Upper lobe of right lung (tissue), 1 donor: ENCODE data around the gene ACBD3. TPM values are rescaled to one million over a fixed set of nuclear protein-coding genes. Genes with fewer than 3 reads are reported as not detected.

Source experiments
- ATAC-seq: fragments of 200-7000 bp; cut with Tn5 transposase; one replicate; pipeline ENCODE4 v1.9.1; 2020; ENCODE audit warnings: mild to moderate bottlenecking, moderate library complexity
- DNase-seq: peaks from one replicate; pipeline ENCODE4 v3.0.0-alpha.2; 2020
- H3K27ac ChIP-seq: fragments of 200-600 bp; one replicate; pipeline ENCODE4 v1.8.0; 2022
- H3K27me3 ChIP-seq: fragments of 200-600 bp; one replicate; pipeline ENCODE4 v1.8.0; 2022; ENCODE audit warnings: mild to moderate bottlenecking
- H3K36me3 ChIP-seq: fragments of 200-600 bp; one replicate; pipeline ENCODE4 v1.8.0; 2022
- H3K4me1 ChIP-seq: fragments of 200-600 bp; one replicate; pipeline ENCODE4 v1.8.0; 2022
- H3K4me3 ChIP-seq: fragments of 200-600 bp; one replicate; pipeline ENCODE4 v1.8.0; 2022; ENCODE audit warnings: mild to moderate bottlenecking
- H3K9me3 ChIP-seq: fragments of 200-600 bp; one replicate; pipeline ENCODE4 v1.8.0; 2022
- intact Hi-C: fragments of 100-400 bp; cut with DNase I; formaldehyde crosslinking; loops from one replicate; pipeline ENCODE4 v1.11.0; 2022
- total RNA-seq: library from RNA; stranded (reverse); fragmentation: NEBNext Ultra II Directional; extraction: Animal tissue kit (Norgen Biotek cat#: 25700); gene quantifications from one replicate; pipeline ENCODE4 v1.2.1, GENCODE V29; 2021
- TF ChIP-seq, protein P1 (sequence below): fragments of 200-600 bp; IDR thresholded peaks from one replicate; pipeline ENCODE4 v1.8.0; 2022; ENCODE audit warnings: antibody characterized with exemption
- donor health status: DM: no; HTN: yes; CAD: no; lungs with severe emphysema.

The ACBD3 gene
- total RNA-seq, 1 donor from 2014 or later = 42.2 TPM

DNA sequence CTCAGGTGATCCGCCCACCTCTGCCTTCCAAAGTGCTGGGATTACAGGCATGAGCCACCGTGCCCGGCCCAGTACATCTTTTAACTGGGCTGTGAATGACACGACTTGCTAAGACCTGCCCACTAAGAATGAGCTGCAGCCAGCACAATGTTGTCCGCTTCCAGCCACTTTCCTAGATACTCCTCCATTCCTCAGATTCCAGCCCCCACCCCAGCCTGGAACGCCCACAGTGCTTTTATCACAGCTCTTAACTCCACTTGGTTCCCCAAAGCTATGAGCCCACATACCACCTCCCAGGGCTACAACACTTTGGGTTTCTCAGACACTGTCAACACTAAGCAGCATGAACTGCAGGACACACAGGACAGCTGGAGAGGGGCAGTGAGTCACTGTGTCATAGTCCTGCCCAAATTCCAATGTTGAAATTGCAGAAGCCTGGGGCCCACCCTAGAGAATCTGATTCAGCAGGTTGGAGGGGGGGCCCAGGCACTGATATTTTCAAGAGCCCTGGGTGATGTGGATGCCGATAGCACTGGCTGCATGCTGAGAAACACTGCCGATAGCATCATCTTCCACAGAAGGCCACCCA lies 58.0 kb downstream of the ACBD3 start:
- Histone ChIP-seq H3K36me3 (no peaks in the 10 kb centered on the region), H3K4me1 (peaks cover 7% of the 10 kb centered on the region), H3K9me3 (no peaks in the 10 kb centered on the region), H3K27ac (peak overlapping the region; percentile 81), H3K4me3 (no peak overlapping the region), H3K27me3 (no peaks in the 10 kb centered on the region)
- ATAC-seq = peak; percentile 74
- TF ChIP-seq, protein P1, sequence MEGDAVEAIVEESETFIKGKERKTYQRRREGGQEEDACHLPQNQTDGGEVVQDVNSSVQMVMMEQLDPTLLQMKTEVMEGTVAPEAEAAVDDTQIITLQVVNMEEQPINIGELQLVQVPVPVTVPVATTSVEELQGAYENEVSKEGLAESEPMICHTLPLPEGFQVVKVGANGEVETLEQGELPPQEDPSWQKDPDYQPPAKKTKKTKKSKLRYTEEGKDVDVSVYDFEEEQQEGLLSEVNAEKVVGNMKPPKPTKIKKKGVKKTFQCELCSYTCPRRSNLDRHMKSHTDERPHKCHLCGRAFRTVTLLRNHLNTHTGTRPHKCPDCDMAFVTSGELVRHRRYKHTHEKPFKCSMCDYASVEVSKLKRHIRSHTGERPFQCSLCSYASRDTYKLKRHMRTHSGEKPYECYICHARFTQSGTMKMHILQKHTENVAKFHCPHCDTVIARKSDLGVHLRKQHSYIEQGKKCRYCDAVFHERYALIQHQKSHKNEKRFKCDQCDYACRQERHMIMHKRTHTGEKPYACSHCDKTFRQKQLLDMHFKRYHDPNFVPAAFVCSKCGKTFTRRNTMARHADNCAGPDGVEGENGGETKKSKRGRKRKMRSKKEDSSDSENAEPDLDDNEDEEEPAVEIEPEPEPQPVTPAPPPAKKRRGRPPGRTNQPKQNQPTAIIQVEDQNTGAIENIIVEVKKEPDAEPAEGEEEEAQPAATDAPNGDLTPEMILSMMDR = no peak
- intact Hi-C loops = loop anchor here (5.0 kb wide), 1 partner anchor 69 kb away; no protein-coding TSS in a partner anchor
- DNase-seq = peak; percentile 71

DNA sequence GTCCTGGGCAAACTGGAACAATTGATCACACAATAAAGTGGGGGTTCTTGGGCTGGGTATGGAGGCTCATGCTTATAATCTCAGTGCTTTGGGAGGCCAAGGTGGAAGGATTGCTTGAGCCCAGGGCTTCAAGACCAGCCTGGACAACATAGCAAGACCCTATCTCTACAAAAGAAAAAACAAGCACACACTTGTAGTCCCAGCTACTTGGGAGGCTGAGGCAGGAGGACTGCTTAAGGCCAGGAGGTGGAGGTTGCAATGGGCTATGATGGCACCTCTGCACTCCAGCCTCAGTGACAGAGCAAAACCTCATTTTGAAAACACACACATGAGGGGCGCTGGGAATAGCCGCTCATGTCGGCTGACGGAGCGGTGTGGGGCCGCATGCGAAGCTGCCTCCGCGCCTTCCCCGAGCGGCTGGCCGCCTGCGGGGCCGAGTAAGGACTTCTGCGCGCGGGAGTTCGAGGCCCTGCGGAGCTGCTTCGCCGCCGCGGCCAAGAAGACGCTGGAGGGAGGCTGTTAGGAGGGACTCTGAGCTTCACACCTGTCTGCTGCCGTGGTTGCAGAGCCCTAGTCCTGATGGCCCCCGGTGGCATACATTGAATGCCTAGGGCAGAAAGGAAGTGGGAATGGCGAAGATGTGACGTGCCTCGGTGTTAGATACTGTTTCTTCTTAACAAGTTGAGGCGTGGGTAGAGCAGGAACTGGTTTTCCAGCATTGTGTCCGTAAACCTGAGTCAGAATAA lies 59.5 kb downstream of the ACBD3 start:
- H3K27ac ChIP-seq = peak overlapping the region; percentile 81
- ATAC-seq (no peak), DNase-seq (peak; percentile 60)
- peaks cover 13% of the 10 kb centered on the region for H3K4me1 ChIP-seq
- no peaks in the 10 kb centered on the region for H3K27me3 ChIP-seq
- intact Hi-C loops = loop anchor here (5.0 kb wide), 1 partner anchor 70 kb away; no protein-coding TSS in a partner anchor
- no peaks in the 10 kb centered on the region for H3K9me3 ChIP-seq
- TF ChIP-seq, protein P1 = no peak
- no peak overlapping the region for H3K4me3 ChIP-seq
- no peaks in the 10 kb centered on the region for H3K36me3 ChIP-seq

DNA sequence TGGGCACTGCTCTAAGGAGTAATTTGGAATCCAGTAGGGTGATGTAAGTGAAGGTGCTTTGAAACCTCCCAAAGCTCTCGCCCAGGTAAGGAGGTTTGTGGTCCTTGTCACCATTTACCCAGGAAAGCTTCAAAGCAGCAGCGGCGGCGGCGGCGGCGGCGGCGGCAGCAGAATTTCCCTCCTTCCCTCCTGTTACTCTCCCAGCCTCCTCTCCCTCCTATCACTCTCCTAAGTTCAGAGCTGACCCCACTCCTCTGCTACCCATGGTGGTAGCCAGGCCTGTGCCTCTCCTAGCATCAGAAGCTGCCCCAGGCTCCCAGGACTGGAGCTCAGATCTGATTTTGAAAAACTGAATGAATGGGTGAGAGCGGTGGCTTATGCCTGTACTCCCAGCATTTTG lies 60.7 kb downstream of the ACBD3 start:
- Histone ChIP-seq H3K4me3 (no peak overlapping the region), H3K4me1 (peaks cover 13% of the 10 kb centered on the region), H3K27ac (no peak overlapping the region), H3K36me3 (no peaks in the 10 kb centered on the region), H3K9me3 (no peaks in the 10 kb centered on the region), H3K27me3 (no peaks in the 10 kb centered on the region)
- intact Hi-C loops = loop anchor here (5.0 kb wide), 1 partner anchor 71 kb away; no protein-coding TSS in a partner anchor
- DNase-seq (peak; percentile 4), ATAC-seq (no peak)
- TF ChIP-seq, protein P1 = no peak

DNA sequence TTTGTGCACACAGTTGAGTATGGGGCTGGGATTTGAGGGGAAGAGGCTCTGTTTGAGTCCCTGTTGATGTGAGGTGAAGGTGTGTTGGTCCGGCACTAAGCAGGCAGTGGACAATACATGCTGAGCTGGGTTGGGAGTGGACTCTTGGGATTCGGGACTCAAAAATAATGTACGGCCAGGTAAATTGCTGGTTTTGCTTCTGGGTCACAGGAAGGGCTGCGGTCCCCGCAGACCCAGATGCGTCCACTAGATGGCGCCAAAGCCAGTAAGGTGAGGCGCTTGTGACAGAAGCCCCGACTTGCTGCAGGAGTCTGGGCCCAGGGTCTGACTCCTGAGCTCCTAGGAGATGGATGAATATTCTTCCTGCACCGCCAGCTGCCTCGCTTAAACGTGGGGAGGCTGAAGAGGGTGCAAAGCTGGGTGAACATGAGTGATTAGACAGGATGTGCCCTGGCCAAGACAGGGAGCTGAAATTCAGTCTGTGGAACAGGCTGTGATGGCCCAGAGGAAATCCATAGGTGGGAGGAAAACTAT lies 61.4 kb downstream of the ACBD3 start:
- Histone ChIP-seq H3K4me1 (peaks cover 13% of the 10 kb centered on the region), H3K27ac (no peak overlapping the region), H3K9me3 (no peaks in the 10 kb centered on the region), H3K27me3 (no peaks in the 10 kb centered on the region), H3K4me3 (no peak overlapping the region), H3K36me3 (no peaks in the 10 kb centered on the region)
- DNase-seq (peak; percentile 93), ATAC-seq (peak; percentile 56)
- intact Hi-C loops = loop anchor here (5.0 kb wide), 1 partner anchor 72 kb away; no protein-coding TSS in a partner anchor
- TF ChIP-seq, protein P1 = peak; percentile 98

DNA sequence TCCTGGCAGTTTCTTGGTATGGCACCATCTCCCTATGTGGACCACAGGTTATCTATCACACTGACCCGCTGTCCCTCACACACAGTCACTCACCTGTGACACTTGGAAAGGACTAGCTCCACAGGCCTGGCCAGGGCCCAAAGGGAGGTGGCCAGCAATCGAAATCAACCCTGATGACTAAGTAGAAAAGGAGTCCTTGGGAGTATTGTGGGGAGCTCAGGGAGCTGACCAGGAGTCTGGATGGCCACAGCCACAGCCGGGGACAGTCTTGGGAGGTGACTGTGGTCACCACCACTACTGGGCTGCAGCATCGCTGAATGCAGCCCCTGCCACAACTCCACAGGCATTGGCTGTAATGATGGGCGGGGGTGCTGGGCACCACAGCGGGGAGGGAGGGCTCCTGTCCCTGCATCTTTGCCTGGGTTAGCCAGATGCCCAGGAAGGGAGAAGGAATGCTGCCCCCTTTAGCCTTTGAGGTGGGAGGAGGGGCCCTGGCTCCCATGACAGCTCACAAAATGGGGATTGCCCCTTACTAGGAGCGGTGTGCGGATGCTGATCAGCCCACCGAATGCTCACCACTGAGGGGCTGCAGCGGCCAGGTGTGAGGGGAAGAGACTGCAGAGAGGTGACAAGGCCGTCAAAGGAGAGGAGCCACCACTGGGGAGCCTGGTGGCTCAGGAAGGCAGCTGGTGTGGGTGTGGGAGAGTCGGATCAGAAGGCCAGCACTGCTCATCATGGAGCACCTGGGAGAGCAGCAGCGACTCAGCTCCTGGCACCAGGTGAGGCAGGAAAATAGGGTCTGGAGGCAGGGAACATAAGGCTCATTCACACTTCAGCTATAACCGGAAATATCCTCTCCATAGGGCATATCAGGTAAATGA lies 62.7 kb downstream of the ACBD3 start:
- no peaks in the 10 kb centered on the region for H3K36me3 ChIP-seq
- no peaks in the 10 kb centered on the region for H3K27me3 ChIP-seq
- peaks cover 13% of the 10 kb centered on the region for H3K4me1 ChIP-seq
- intact Hi-C loops = loop anchor here (5.0 kb wide), 1 partner anchor 57 kb away; no protein-coding TSS in a partner anchor
- ATAC-seq (no peak), DNase-seq (peak; percentile 64)
- no peak overlapping the region for H3K4me3 ChIP-seq
- peak overlapping the region; percentile 24 for H3K27ac ChIP-seq
- TF ChIP-seq, protein P1 = no peak
- no peaks in the 10 kb centered on the region for H3K9me3 ChIP-seq
